Measurements from ENCODE around the gene CYP24A1.

DNA sequence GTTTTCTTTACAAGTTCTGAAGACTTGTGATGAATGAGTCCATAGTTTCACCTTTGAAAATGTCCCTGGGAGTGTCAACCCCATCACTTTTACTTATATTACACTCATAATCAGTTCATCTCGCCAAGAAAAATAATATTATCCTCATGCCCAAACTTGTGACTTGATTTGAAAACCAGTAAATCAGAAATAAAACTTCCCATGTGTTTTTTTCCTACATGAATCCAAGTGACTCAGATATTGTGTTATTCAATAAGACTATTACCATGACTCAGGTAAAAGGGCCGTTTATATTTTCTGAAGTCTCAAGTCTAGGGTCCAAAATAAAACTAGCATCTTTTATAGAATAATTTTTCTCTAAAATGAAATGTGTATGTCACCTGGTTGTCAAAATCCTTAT is 15.8 kb upstream of the CYP24A1 start:
- TF ChIP-seq EZH2 (IDR thresholded peaks at IDR 0.05; ENCODE audit: borderline replicate concordance, low read depth, low read length, severe bottlenecking), result no peak
- TF ChIP-seq, protein P1, sequence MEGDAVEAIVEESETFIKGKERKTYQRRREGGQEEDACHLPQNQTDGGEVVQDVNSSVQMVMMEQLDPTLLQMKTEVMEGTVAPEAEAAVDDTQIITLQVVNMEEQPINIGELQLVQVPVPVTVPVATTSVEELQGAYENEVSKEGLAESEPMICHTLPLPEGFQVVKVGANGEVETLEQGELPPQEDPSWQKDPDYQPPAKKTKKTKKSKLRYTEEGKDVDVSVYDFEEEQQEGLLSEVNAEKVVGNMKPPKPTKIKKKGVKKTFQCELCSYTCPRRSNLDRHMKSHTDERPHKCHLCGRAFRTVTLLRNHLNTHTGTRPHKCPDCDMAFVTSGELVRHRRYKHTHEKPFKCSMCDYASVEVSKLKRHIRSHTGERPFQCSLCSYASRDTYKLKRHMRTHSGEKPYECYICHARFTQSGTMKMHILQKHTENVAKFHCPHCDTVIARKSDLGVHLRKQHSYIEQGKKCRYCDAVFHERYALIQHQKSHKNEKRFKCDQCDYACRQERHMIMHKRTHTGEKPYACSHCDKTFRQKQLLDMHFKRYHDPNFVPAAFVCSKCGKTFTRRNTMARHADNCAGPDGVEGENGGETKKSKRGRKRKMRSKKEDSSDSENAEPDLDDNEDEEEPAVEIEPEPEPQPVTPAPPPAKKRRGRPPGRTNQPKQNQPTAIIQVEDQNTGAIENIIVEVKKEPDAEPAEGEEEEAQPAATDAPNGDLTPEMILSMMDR (IDR thresholded peaks at IDR 0.05; ENCODE audit: borderline replicate concordance, extremely low read depth, low read length, poor library complexity, severe bottlenecking), result no peak
